Ovary (tissue), 9 donors: ENCODE data around the gene CYP1A1. TPM values are rescaled to one million over a fixed set of nuclear protein-coding genes. Genes with fewer than 3 reads are reported as not detected.

Experiments
- DNase-seq, 5 donors: peaks; one replicate each; pipeline ENCODE4 v3.0.0-alpha.2; 2019 to 2020
- H3K27ac ChIP-seq, 2 donors: fragments of 200-600 bp; one replicate each; pipeline versions ENCODE4 v1.5.1 to v1.8.0; 2019 to 2022
- H3K27me3 ChIP-seq: fragments of 200-600 bp; one replicate; pipeline ENCODE4 v1.8.0; 2022
- H3K36me3 ChIP-seq: fragments of 200-600 bp; sonication (generic); one replicate; pipeline ENCODE4 v1.5.1; 2019
- H3K4me1 ChIP-seq: one replicate; pipeline ENCODE4 v1.8.1; 2013; ENCODE audit warnings: mild to moderate bottlenecking, moderate library complexity; ENCODE audit not compliant: insufficient read depth
- H3K4me3 ChIP-seq: fragments of 200-600 bp; sonication (generic); one replicate; pipeline ENCODE4 v1.5.1; 2017
- H3K9me3 ChIP-seq, 2 donors: fragments of 200-600 bp in 1 of 2; sonication (generic) in 1 of 2; one replicate each; pipeline versions ENCODE4 v1.5.1 to v1.8.1; 2013 to 2019; ENCODE audit warnings: mild to moderate bottlenecking in 1 of 2, moderate library complexity in 1 of 2
- CTCF ChIP-seq, 3 donors: fragments of 450-650 bp in 2 of 3; fragments of 200-600 bp in 1 of 3; IDR thresholded peaks; one replicate each; pipeline versions ENCODE4 v1.5.1 to v1.8.0; 2016 to 2022; ENCODE audit warnings: antibody characterized with exemption in 3 of 3, mild to moderate bottlenecking in 1 of 3
- EP300 ChIP-seq: sonication (generic); formaldehyde crosslinking; IDR thresholded peaks from one replicate; pipeline ENCODE4 v1.6.1; 2017; ENCODE audit warnings: antibody characterized with exemption
- POLR2A ChIP-seq: fragments of 450-650 bp; IDR thresholded peaks from one replicate; pipeline ENCODE4 v1.6.1; 2017; ENCODE audit warnings: antibody characterized with exemption, mild to moderate bottlenecking, moderate library complexity
- WGBS, 3 donors: extraction: QIAGEN DNeasy Blood & Tissue Kit in 1 of 3; methylation state at CpG; one replicate each; pipeline versions ENCODE4 v1.1.5 to v1.1.7; 2013 to 2017; 5-methylcytosine and 5-hydroxymethylcytosine counted together
- intact Hi-C, 4 donors: fragments of 100-400 bp; cut with DNase I; formaldehyde crosslinking; loops; one replicate each; pipeline versions ENCODE4 v1.11.0 to v1.15.1; 2022 to 2023
- polyA plus RNA-seq, 2 donors: library from polyadenylated mRNA; stranded (reverse); fragments of 200-250 nt in 1 of 2; fragments of 350-450 nt in 1 of 2; fragmentation: Illumina TruSeq in 1 of 2; extraction: RNeasy Lipid Tissue Mini Kit (QIAGEN cat#74804) in 1 of 2; gene quantifications; one replicate each; pipeline ENCODE4 v1.2.3, GENCODE V29; 2013 to 2014
- total RNA-seq, 7 donors: library from RNA; depleted of rRNA in 2 of 7; stranded (reverse); fragments of >200 nt in 2 of 7; fragmentation: NEBNext Ultra II Directional in 3 of 7; extraction: Animal tissue kit (Norgen Biotek cat#: 25700) in 3 of 7; gene quantifications; one replicate each; pipeline versions ENCODE4 v1.1.0 to v1.2.4, GENCODE V29; 2016 to 2023
- donor health status: DM: no; HTN: no; CAD: no; lungs with moderate emphysema.
- donor health status: DM: no; HTN: no; CAD: no.
- donor health status: Bipolar disorder and iron deficiency.
- donor health status: DM: yes; HTN: yes; CAD: no.
- donor health status: DM: no; HTN: no; CAD: no.
- donor health status: DM: yes; HTN: yes; CAD: no.

Gene CYP1A1
- total and polyA plus RNA-seq, 9 donors: 0.10 to 1.6 (median 0.96) TPM; not detected in 6

GRCh38 chr15:74769463-74770025, 44.2 kb upstream of the CYP1A1 start:
- no peak for DNase-seq
- Histone ChIP-seq H3K4me3 (no peak overlapping the region), H3K27ac (no peak overlapping the region), H3K27me3 (no peaks in the 10 kb centered on the region), H3K4me1 (no peaks in the 10 kb centered on the region), H3K9me3 (no peaks in the 10 kb centered on the region), H3K36me3 (no peaks in the 10 kb centered on the region)
- intact Hi-C loops: loop anchor here (2.0 to 10.0 kb wide), 9 partner anchors 132 to 397 kb away; partner anchors contain the start of gene SCAMP5 (in 1 of the 4)
- TF ChIP-seq EP300: no peak
- TF ChIP-seq CTCF (IDR thresholded peaks at IDR 0.05): no peak
- no peak for TF ChIP-seq POLR2A
- 60 to 68% (median 62%) methylated on average over 7 of the region's 7 CpGs for WGBS, 3 donors

GRCh38 chr15:74768771-74769342, 43.5 kb upstream of the CYP1A1 start:
- WGBS, 3 donors: 1 to 3% (median 2%) methylated on average over 9 of the region's 9 CpGs
- Histone ChIP-seq H3K4me3 (no peak overlapping the region), H3K36me3 (no peaks in the 10 kb centered on the region), H3K9me3 (no peaks in the 10 kb centered on the region), H3K27ac (no peak overlapping the region), H3K4me1 (no peaks in the 10 kb centered on the region), H3K27me3 (no peaks in the 10 kb centered on the region)
- intact Hi-C loops: loop anchor here (2.0 to 10.0 kb wide), 5 partner anchors 132 to 397 kb away; no protein-coding TSS in a partner anchor
- TF ChIP-seq CTCF (IDR thresholded peaks at IDR 0.05): peak; percentile 65 to 79 (median 78)
- TF ChIP-seq POLR2A: no peak
- DNase-seq: peak; percentile 50 to 69 (median 67)

DNA sequence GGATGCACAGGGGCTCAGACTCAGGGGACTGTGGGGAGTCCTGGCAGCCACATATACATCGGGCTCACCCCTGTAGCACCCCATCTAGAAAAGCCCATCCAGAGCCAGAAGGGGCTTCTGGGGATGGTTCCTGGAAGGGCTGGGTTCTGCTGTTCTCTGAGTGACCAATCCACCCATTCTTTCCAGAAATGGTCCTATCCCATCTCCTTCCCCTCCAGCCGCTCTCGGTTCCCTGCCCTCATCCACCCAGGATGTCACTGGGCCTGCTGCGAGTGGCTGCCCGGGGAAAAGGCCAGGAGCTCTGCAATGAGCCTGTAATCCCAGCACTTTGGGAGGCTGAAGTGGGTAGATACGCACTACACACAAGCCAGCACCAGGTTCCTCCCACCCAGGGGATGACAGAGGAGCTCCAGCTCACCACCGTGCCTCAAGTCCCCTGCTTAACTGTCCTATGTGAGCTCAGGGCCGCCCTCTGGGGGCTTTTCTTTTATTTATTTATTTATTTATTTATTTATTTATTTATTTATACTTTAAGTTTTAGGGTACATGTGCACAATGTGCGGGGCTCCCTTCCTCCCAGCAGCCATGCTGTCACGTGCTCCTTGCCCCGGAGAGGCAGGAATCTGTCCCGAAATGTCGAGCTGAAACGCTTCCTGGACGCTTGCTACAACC, 42.9 kb upstream of the CYP1A1 start:
- H3K4me1 ChIP-seq: no peaks in the 10 kb centered on the region
- WGBS, 3 donors: 24 to 27% (median 27%) methylated on average over 15 of the region's 15 CpGs
- no peak for TF ChIP-seq POLR2A
- no peak for TF ChIP-seq EP300
- no peak for TF ChIP-seq CTCF (IDR thresholded peaks at IDR 0.05)
- H3K4me3 ChIP-seq: no peak overlapping the region
- no peaks in the 10 kb centered on the region for H3K9me3 ChIP-seq
- intact Hi-C loops: loop anchor here (2.0 to 10.0 kb wide), 5 partner anchors 131 to 396 kb away; no protein-coding TSS in a partner anchor
- no peaks in the 10 kb centered on the region for H3K36me3 ChIP-seq
- no peak for DNase-seq
- H3K27me3 ChIP-seq: no peaks in the 10 kb centered on the region
- no peak overlapping the region for H3K27ac ChIP-seq

DNA sequence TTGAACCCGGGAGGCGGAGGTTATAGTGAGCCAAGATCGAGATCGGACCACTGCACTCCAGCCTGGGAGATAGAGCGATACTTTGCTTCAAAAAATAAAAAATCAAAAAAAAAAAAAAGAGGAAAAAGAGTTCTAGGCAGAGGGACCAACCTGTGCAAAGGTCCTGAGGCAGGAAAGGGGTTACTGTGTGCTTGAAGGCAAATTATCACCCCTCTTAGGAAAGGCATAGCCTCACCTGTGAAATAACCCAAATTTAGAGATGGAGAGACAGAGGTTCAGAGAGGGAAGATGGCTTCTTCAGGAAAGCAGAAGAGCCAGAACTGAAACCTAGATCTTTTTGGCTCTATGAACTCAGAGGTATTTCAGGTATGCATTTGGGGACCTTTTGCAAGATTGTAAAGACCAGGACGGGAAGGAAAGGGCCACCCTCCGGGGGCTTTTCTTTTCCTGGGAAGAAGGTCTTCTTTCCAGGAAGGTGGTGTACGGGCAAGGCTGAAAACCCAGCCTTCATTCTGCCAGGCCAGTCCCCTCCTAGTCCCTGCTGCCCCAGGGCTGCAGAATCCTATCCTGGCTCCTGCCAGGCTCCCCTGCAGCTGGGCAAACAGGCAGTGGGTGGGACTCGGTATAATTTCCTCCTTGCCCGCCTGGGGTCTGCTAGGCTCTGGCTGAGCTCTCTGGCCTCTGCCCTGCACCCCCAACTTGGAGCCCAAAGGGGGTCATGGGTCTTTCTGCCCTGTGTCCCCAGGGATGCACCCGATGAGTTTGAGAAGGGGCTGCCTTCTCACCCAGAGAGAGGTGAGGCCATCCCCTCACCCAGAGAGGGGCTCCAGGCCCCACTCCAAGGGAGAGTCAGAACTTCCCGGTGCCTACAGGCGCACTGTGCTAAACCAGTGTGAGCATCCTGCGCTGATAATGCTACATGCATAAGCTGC, 42.1 kb upstream of the CYP1A1 start:
- 78 to 79% (median 78%) methylated on average over 14 of the region's 14 CpGs for WGBS, 3 donors

More for the DNA sequence above, 42.1 kb upstream of the CYP1A1 start:
- H3K27me3 ChIP-seq: no peaks in the 10 kb centered on the region
- H3K9me3 ChIP-seq: no peaks in the 10 kb centered on the region
- DNase-seq: no peak
- H3K27ac ChIP-seq: no peak overlapping the region
- H3K4me1 ChIP-seq: no peaks in the 10 kb centered on the region
- TF ChIP-seq POLR2A (no peak), EP300 (no peak), CTCF (IDR thresholded peaks at IDR 0.05) (no peak)
- no peaks in the 10 kb centered on the region for H3K36me3 ChIP-seq
- H3K4me3 ChIP-seq: no peak overlapping the region
- intact Hi-C loops: loop anchor here (2.0 to 10.0 kb wide), 6 partner anchors 130 to 395 kb away; no protein-coding TSS in a partner anchor
